22Rv1 (cell line): ENCODE results near the gene ELOVL2.
"Not testable (repeated sequence)": the region's sequence is repeated elsewhere in the genome, so short reads cannot be mapped to it uniquely, and the experiment has no call there.

ENCODE experiments used
- ZFX ChIP-seq: fragments of 450-650 bp; IDR thresholded peaks from 2 replicates; pipeline ENCODE4 v1.6.1; 2017; ENCODE audit warnings: antibody characterized with exemption, borderline replicate concordance
- TF ChIP-seq, protein P1 (sequence below): fragments of 450-650 bp; IDR thresholded peaks from 2 replicates; pipeline ENCODE4 v1.5.1; 2017; ENCODE audit warnings: mild to moderate bottlenecking

DNA sequence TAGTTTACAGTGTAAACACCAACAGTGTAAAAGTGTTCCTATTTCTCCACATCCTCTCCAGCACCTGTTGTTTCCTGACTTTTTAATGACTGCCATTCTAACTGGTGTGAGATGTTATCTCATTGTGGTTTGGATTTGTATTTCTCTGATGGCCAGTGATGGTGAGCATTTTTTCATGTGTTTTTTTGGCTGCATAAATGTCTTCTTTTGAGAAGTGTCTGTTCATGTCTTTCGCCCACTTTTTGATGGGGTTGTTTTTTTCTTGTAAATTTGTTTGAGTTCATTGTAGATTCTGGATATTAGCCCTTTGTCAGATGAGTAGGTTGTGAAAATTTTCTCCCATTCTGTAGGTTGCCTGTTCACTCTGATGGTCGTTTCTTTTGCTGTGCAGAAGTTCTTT, 59.1 kb downstream of the ELOVL2 start:
- TF ChIP-seq, protein P1, sequence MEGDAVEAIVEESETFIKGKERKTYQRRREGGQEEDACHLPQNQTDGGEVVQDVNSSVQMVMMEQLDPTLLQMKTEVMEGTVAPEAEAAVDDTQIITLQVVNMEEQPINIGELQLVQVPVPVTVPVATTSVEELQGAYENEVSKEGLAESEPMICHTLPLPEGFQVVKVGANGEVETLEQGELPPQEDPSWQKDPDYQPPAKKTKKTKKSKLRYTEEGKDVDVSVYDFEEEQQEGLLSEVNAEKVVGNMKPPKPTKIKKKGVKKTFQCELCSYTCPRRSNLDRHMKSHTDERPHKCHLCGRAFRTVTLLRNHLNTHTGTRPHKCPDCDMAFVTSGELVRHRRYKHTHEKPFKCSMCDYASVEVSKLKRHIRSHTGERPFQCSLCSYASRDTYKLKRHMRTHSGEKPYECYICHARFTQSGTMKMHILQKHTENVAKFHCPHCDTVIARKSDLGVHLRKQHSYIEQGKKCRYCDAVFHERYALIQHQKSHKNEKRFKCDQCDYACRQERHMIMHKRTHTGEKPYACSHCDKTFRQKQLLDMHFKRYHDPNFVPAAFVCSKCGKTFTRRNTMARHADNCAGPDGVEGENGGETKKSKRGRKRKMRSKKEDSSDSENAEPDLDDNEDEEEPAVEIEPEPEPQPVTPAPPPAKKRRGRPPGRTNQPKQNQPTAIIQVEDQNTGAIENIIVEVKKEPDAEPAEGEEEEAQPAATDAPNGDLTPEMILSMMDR: not testable (repeated sequence)
- not testable (repeated sequence) for TF ChIP-seq ZFX
